Measurements from ENCODE around the gene MAFG. TPM values are rescaled to one million over a fixed set of nuclear protein-coding genes. Genes with fewer than 3 reads are reported as not detected.

Gene MAFG
- total and polyA plus RNA-seq, 3 donors from 2014 or later: 21.8 to 36.9 (median 31.7) TPM

- H3K9me3 ChIP-seq: no peaks in the 10 kb centered on the region
- WGBS, 2 donors: 77 to 90% methylated on average over 7 to 13 of the region's 13 CpGs
- no peak for DNase-seq
Measured at GRCh38 chr17:81931189-81931556, 3.6 kb upstream of the MAFG start.

GRCh38 chr17:81930142-81931125, 2.9 kb upstream of the MAFG start:
- peaks cover 13% of the 10 kb centered on the region for H3K4me1 ChIP-seq
- no peak overlapping the region for H3K4me3 ChIP-seq
- H3K27me3 ChIP-seq: no peaks in the 10 kb centered on the region
- no peak overlapping the region for H3K27ac ChIP-seq
- intact Hi-C loops (cut with DNase I; ENCODE audit: low total_unique reads): no loop called here
- WGBS, 2 donors: 75 to 87% methylated on average over 18 to 20 of the region's 20 CpGs
- no peak for TF ChIP-seq CTCF (IDR thresholded peaks at IDR 0.05)
- no peak for TF ChIP-seq POLR2A (IDR thresholded peaks at IDR 0.05)
- H3K36me3 ChIP-seq (ENCODE audit: low read depth, missing control alignments): no peaks in the 10 kb centered on the region
- no peak for DNase-seq
- no peaks in the 10 kb centered on the region for H3K9me3 ChIP-seq

More at GRCh38 chr17:81931189-81931556, 3.6 kb upstream of the MAFG start:
- Histone ChIP-seq H3K4me1 (peaks cover 8% of the 10 kb centered on the region), H3K27me3 (no peaks in the 10 kb centered on the region), H3K27ac (no peak overlapping the region), H3K36me3 (ENCODE audit: low read depth, missing control alignments) (no peaks in the 10 kb centered on the region), H3K4me3 (no peak overlapping the region)
- TF ChIP-seq POLR2A (IDR thresholded peaks at IDR 0.05): no peak
- no peak for TF ChIP-seq CTCF (IDR thresholded peaks at IDR 0.05)
- intact Hi-C loops (cut with DNase I; ENCODE audit: low total_unique reads): no loop called here

GRCh38 chr17:81929253-81930141, 2.0 kb upstream of the MAFG start:
- Histone ChIP-seq H3K4me1 (peaks cover 22% of the 10 kb centered on the region), H3K27me3 (no peaks in the 10 kb centered on the region), H3K36me3 (ENCODE audit: low read depth, missing control alignments) (no peaks in the 10 kb centered on the region), H3K27ac (no peak overlapping the region), H3K9me3 (no peaks in the 10 kb centered on the region), H3K4me3 (no peak overlapping the region)
- TF ChIP-seq CTCF (IDR thresholded peaks at IDR 0.05) (no peak), POLR2A (IDR thresholded peaks at IDR 0.05) (no peak)
- intact Hi-C loops (cut with DNase I; ENCODE audit: low total_unique reads): no loop called here
- no peak for DNase-seq
- 83 to 85% methylated on average over 30 to 31 of the region's 31 CpGs for WGBS, 2 donors

- Histone ChIP-seq H3K36me3 (ENCODE audit: low read depth, missing control alignments) (no peaks in the 10 kb centered on the region), H3K27ac (peak overlapping the region in 1 of 2 donors; percentile 93), H3K4me3 (peak overlapping the region; percentile 55 to 93), H3K27me3 (no peaks in the 10 kb centered on the region), H3K9me3 (no peaks in the 10 kb centered on the region), H3K4me1 (peaks cover 30% of the 10 kb centered on the region)
- DNase-seq: no peak
- intact Hi-C loops (cut with DNase I; ENCODE audit: low total_unique reads): no loop called here
- TF ChIP-seq CTCF (IDR thresholded peaks at IDR 0.05) (no peak), POLR2A (IDR thresholded peaks at IDR 0.05) (no peak)
- WGBS, 2 donors: 27 to 51% methylated on average over 5 to 44 of the region's 44 CpGs
Measured at GRCh38 chr17:81928544-81929252, 1.2 kb upstream of the MAFG start.
